Testis (tissue), 3 donors: Measurements from ENCODE around the gene MRPL42. TPM values are rescaled to one million over a fixed set of nuclear protein-coding genes. Genes with fewer than 3 reads are reported as not detected.
"Not testable (repeated sequence)": the region's sequence is repeated elsewhere in the genome, so short reads cannot be mapped to it uniquely, and the experiment has no call there.

Source experiments
- DNase-seq: peaks from one replicate; pipeline ENCODE4 v3.0.0-alpha.2; 2019
- H3K27ac ChIP-seq, 2 donors: fragments of 200-600 bp; sonication (generic); one replicate each; pipeline ENCODE4 v1.5.1; 2019
- H3K27me3 ChIP-seq: fragments of 200-600 bp; sonication (generic); one replicate; pipeline ENCODE4 v1.5.1; 2019
- H3K36me3 ChIP-seq: fragments of 200-600 bp; sonication (generic); one replicate; pipeline ENCODE4 v1.5.1; 2017; ENCODE audit warnings: low read depth; ENCODE audit errors: missing control alignments
- H3K4me1 ChIP-seq: fragments of 200-600 bp; sonication (generic); one replicate; pipeline ENCODE4 v1.5.1; 2019
- H3K4me3 ChIP-seq, 2 donors: fragments of 200-600 bp; sonication (generic); one replicate each; pipeline ENCODE4 v1.5.1; 2017 to 2019
- H3K9me3 ChIP-seq: fragments of 200-600 bp; sonication (generic); one replicate; pipeline ENCODE4 v1.5.1; 2017
- POLR2A ChIP-seq: fragments of 450-650 bp; IDR thresholded peaks from one replicate; pipeline ENCODE4 v1.6.1; 2017; ENCODE audit warnings: antibody characterized with exemption, mild to moderate bottlenecking, moderate library complexity
- WGBS, 2 donors: methylation state at CpG; one replicate each; pipeline ENCODE4 v1.1.5; 2018; 5-methylcytosine and 5-hydroxymethylcytosine counted together
- intact Hi-C: fragments of 100-400 bp; cut with DNase I; formaldehyde crosslinking; loops from one replicate; pipeline ENCODE4 v1.15.1; 2023; ENCODE audit warnings: low total_unique reads
- polyA plus RNA-seq: library from polyadenylated mRNA; stranded (reverse); fragments of 350-450 nt; fragmentation: Illumina TruSeq; extraction: RNeasy Lipid Tissue Mini Kit (QIAGEN cat#74804); gene quantifications from one replicate; pipeline ENCODE4 v1.2.3, GENCODE V29; 2014; ENCODE audit warnings: low read depth, low replicate concordance; ENCODE audit not compliant: insufficient read depth
- total RNA-seq, 2 donors: library from RNA; depleted of rRNA; stranded (reverse); fragments of >200 nt; gene quantifications; one replicate each; pipeline ENCODE4 v1.2.3, GENCODE V29; 2016
- TF ChIP-seq, protein P1 (sequence below), 3 experiments: fragments of 450-650 bp in 2 of 3; fragments of 200-600 bp in 1 of 3; sonication (generic) in 1 of 3; IDR thresholded peaks; one replicate each; pipeline ENCODE4 v1.5.1; 2016 to 2019; ENCODE audit warnings: antibody characterized with exemption in 3 of 3, mild to moderate bottlenecking in 2 of 3, moderate library complexity in 1 of 3

Gene MRPL42
- total and polyA plus RNA-seq, 3 donors from 2014 or later, result 38.8 to 93.5 (median 39.6) TPM

DNA sequence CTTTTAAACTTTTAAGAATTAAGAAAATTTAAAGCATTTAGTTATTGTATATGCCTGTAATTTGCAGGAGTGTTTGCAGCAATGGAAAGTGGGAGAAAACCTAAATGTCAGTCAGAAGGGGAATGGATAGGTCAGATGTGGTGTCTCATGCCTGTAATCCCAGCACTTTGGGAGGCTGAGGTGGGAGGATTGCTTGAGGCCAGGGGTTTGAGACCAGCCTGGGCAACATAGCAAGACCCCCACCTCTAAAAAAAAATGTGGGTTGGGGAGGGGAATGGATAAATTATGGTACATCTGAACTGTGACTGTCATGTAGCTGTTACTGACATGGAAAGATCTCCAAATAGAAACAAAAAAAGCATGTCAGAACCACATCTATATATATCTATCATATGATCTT, 2.1 kb downstream of the MRPL42 start:
- no peak for DNase-seq
- intact Hi-C loops, result no loop called here
- H3K36me3 ChIP-seq, result no peaks in the 10 kb centered on the region
- H3K4me3 ChIP-seq, result no peak overlapping the region
- H3K27ac ChIP-seq, result no peak overlapping the region
- TF ChIP-seq, protein P1, sequence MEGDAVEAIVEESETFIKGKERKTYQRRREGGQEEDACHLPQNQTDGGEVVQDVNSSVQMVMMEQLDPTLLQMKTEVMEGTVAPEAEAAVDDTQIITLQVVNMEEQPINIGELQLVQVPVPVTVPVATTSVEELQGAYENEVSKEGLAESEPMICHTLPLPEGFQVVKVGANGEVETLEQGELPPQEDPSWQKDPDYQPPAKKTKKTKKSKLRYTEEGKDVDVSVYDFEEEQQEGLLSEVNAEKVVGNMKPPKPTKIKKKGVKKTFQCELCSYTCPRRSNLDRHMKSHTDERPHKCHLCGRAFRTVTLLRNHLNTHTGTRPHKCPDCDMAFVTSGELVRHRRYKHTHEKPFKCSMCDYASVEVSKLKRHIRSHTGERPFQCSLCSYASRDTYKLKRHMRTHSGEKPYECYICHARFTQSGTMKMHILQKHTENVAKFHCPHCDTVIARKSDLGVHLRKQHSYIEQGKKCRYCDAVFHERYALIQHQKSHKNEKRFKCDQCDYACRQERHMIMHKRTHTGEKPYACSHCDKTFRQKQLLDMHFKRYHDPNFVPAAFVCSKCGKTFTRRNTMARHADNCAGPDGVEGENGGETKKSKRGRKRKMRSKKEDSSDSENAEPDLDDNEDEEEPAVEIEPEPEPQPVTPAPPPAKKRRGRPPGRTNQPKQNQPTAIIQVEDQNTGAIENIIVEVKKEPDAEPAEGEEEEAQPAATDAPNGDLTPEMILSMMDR (IDR thresholded peaks at IDR 0.05), result no peak
- no peaks in the 10 kb centered on the region for H3K9me3 ChIP-seq
- H3K27me3 ChIP-seq, result no peaks in the 10 kb centered on the region
- H3K4me1 ChIP-seq, result peaks cover 16% of the 10 kb centered on the region

DNA sequence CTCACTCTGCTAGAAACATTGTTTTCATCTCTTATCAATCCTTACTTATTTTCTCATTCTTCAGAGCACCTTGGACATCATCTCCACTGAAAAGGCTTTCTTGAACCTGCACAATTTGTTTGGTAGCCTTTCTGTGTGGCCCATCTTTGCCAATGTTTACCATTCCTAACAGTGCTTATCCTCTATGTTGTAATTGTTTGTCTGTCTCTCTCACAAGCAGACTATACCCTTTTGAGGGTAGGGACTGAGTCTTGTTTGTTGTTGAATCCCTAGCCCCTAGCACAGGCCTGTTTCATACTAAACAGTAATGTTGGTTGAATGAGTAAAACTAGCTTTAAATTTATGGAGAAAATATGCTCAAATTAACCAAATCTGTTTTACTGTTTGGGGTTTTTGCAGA, 9.2 kb downstream of the MRPL42 start:
- Histone ChIP-seq H3K4me3 (no peak overlapping the region), H3K27me3 (no peaks in the 10 kb centered on the region), H3K9me3 (no peaks in the 10 kb centered on the region), H3K36me3 (no peaks in the 10 kb centered on the region), H3K27ac (no peak overlapping the region), H3K4me1 (no peaks in the 10 kb centered on the region)
- TF ChIP-seq, protein P1 (IDR thresholded peaks at IDR 0.05), result no peak
- no peak for TF ChIP-seq POLR2A
- no peak for DNase-seq
- intact Hi-C loops, result no loop called here

DNA sequence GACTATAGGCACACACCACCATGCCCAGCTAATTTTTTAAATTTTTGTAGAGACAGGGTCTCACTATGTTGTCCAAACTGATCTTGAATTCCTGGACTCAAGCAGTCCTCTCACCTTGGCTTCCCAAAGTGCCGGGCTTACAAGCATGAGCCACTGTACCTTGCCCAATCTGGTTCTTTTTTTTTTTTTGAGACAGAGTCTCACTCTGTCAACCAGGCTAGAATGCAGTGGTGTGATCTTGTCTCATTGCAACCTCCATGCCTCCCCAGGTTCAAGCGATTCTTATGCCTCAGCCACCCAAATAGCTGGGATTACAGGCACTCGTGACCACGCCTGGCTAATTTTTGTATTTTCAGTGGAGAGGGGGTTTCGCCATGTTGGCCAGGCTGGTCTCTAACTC, 15.4 kb downstream of the MRPL42 start:
- TF ChIP-seq POLR2A, result no peak
- TF ChIP-seq, protein P1 (IDR thresholded peaks at IDR 0.05), result no peak
- no peaks in the 10 kb centered on the region for H3K36me3 ChIP-seq
- no peak overlapping the region for H3K4me3 ChIP-seq
- no peaks in the 10 kb centered on the region for H3K27me3 ChIP-seq
- H3K9me3 ChIP-seq, result no peaks in the 10 kb centered on the region
- 93 to 98% methylated on average over 5 of the region's 5 CpGs for WGBS, 2 donors
- H3K4me1 ChIP-seq, result no peaks in the 10 kb centered on the region
- no peak overlapping the region for H3K27ac ChIP-seq
- intact Hi-C loops, result no loop called here
- no peak for DNase-seq

DNA sequence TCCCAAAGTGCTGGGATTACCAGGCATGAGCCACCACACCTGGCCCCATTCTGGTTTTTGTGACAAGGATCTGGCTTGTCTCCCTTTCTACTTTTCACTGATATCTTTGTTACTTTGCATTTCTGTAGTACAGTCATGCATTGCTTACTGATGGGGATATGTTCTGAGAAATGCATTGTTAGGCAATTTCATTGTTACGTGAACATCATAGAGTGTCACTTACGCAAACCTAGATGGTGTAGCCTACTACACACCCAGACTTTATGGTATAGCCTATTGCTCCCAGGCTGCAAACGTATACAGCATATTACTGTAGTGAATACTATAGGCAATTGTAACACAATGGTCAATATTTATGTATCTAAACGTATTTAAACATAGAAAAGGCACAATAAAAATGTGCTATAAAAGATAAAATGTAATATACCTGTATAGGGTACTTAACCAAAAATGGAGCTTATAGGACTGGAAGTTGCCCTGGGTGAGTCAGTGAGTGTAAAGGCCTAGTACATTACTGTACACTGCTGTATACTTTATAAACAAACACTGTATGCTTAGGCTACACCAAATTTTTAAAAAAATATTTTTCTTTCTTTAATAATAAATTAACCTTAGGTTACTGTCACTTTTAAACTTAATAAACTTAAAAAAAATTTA, 16.0 kb downstream of the MRPL42 start:
- no peaks in the 10 kb centered on the region for H3K4me1 ChIP-seq
- H3K27me3 ChIP-seq, result no peaks in the 10 kb centered on the region
- no peak for DNase-seq
- H3K27ac ChIP-seq, result no peak overlapping the region
- H3K4me3 ChIP-seq, result no peak overlapping the region
- 85 to 95% methylated on average over 4 of the region's 4 CpGs for WGBS, 2 donors
- no peaks in the 10 kb centered on the region for H3K9me3 ChIP-seq
- TF ChIP-seq, protein P1 (IDR thresholded peaks at IDR 0.05), result no peak
- no peak for TF ChIP-seq POLR2A
- intact Hi-C loops, result no loop called here
- no peaks in the 10 kb centered on the region for H3K36me3 ChIP-seq

DNA sequence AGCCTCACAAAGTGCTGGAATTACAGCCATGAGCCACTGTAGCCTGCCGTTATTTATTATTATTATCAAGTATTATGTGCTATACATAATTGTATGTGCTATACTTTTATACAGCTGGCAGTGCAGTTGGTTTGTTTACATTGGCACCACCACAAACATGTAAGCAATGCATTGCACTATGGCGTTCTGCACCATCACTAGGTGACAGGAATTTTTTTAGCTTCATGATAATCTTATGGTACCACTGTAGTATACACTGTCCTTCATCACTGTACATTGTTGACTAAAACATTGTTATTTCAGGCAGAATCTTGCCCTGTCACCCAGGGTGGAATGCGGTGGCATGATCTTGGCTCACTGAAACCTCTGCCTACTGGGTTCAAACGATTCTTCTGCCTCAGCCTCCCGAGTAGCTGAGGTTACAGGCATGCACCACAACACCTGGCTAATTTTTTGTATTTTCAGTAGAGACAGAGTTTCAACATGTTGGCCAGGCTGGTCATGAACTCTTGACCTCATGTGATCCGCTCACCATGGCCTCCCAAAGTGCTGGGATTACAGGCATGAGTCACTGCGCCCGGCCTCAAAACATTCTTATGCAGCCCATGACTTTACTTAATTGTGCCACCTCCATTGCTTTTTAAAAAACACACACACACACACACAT, 17.1 kb downstream of the MRPL42 start:
- Histone ChIP-seq H3K27me3 (no peaks in the 10 kb centered on the region), H3K4me3 (no peak overlapping the region), H3K36me3 (no peaks in the 10 kb centered on the region), H3K4me1 (no peaks in the 10 kb centered on the region), H3K9me3 (no peaks in the 10 kb centered on the region), H3K27ac (no peak overlapping the region)
- intact Hi-C loops, result no loop called here
- no peak for TF ChIP-seq POLR2A
- TF ChIP-seq, protein P1 (IDR thresholded peaks at IDR 0.05), result no peak
- DNase-seq, result no peak
- 81 to 82% methylated on average over 8 of the region's 8 CpGs for WGBS, 2 donors

DNA sequence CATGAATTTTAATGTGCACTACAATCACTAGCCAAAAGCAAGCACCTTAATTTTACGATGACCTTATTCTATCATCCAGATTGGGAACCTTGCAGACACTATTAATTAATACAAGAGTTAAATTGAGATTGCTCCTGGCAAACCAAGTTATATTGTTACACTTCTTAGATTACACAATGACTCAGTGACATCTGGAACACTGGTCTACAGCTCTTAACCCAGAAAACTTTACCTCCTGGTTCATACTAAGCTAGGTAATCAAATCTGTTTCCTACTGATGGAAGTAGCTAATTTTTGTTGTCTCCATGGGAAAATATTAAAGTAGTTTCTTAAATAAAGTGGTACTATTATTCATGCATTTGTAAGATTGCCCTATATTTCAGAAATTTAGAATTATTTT, 25.5 kb downstream of the MRPL42 start:
- H3K9me3 ChIP-seq, H3K27ac ChIP-seq, intact Hi-C loops, H3K36me3 ChIP-seq, DNase-seq, H3K4me3 ChIP-seq, H3K4me1 ChIP-seq, H3K27me3 ChIP-seq: not testable (repeated sequence)
- WGBS, 2 donors, result 80 to 100% methylated on average over 1 of the region's 1 CpG
